K562 (cell line): ENCODE data around the gene TBC1D10A. TPM values are rescaled to one million over a fixed set of nuclear protein-coding genes. Genes with fewer than 3 reads are reported as not detected.

Source experiments
- FOXJ3 ChIP-seq: sonication (generic); formaldehyde crosslinking; IDR thresholded peaks from 2 replicates; pipeline ENCODE4 v1.4.0; 2020; ENCODE audit warnings: mild to moderate bottlenecking, missing genetic modification reagents
- PCBP1 ChIP-seq: fragments of 200-400 bp; formaldehyde crosslinking; IDR thresholded peaks from 2 replicates; pipeline ENCODE4 v1.6.1; 2018; ENCODE audit warnings: mild to moderate bottlenecking, low read depth, low read length; ENCODE audit not compliant: poor library complexity, severe bottlenecking
- PURB ChIP-seq: sonication (generic); formaldehyde crosslinking; IDR thresholded peaks from 2 replicates; pipeline ENCODE4 v1.9.0; 2021; ENCODE audit warnings: low read depth, mild to moderate bottlenecking, missing genetic modification reagents
- ZBTB17 ChIP-seq: fragments of 450-650 bp; formaldehyde crosslinking; IDR thresholded peaks from 2 replicates; pipeline ENCODE4 v1.4.0; 2020; ENCODE audit warnings: mild to moderate bottlenecking
- ZNF407 ChIP-seq: fragments of 450-650 bp; IDR thresholded peaks from 2 replicates; pipeline ENCODE4 v1.6.1; 2016; ENCODE audit warnings: low read depth
- polyA plus RNA-seq, 8 experiments: library from polyadenylated mRNA; depleted of rRNA in 4 of 8; stranded (reverse) in 5 of 8; unstranded in 3 of 8; fragments of >200 nt; fragmentation: Nextera tagmentation in 2 of 8; fragmentation: Illumina TruSeq in 1 of 8; extraction: Ambion mirVana in 2 of 8; extraction: Trizol in 1 of 8; gene quantifications; 2 replicates each; pipeline versions ENCODE4 v1.2.1 to v1.2.3, GENCODE V29; 2011 to 2014; ENCODE audit warnings: inconsistent platforms in 1 of 8, missing spikeins in 1 of 8
- total RNA-seq, 7 experiments: library from RNA; depleted of rRNA in 6 of 7; stranded (reverse); fragments of >200 nt in 6 of 7; fragmentation: Illumina TruSeq in 2 of 7; extraction: Trizol in 2 of 7; gene quantifications; 2 replicates each; pipeline versions ENCODE4 v1.2.1 to v1.2.3, GENCODE V29; 2011 to 2021; ENCODE audit warnings: low replicate concordance in 1 of 7

The TBC1D10A gene
- total and polyA plus RNA-seq, 9 of the 15 experiments (the other 6 are each of a cell fraction or from before 2014, with no cell fraction given): 0.13 to 10.4 (median 4.6) TPM

- TF ChIP-seq PCBP1: no peak
- no peak for TF ChIP-seq ZBTB17 (CRISPR knock-in tag)
- no peak for TF ChIP-seq PURB (CRISPR knock-in tag)
- TF ChIP-seq ZNF407: no peak
- no peak for TF ChIP-seq FOXJ3
- TF ChIP-seq, all 486 proteins: peak for 0
Observed at GRCh38 chr22:30336752-30337460, 10.2 kb upstream of the TBC1D10A start (continued).
